Sigmoid colon (tissue), 3 donors: Measurements from ENCODE around the gene FTO.

Experiments
- CTCF ChIP-seq, 4 experiments: fragments of 450-650 bp in 3 of 4; fragments of 200-600 bp in 1 of 4; IDR thresholded peaks; one replicate each; pipeline ENCODE4 v1.5.1; 2016 to 2019; ENCODE audit warnings: antibody characterized with exemption in 4 of 4, mild to moderate bottlenecking in 3 of 4, moderate library complexity in 2 of 4
- POLR2A ChIP-seq, 2 donors: fragments of 450-650 bp; IDR thresholded peaks; one replicate each; pipeline ENCODE4 v1.6.1; 2016; ENCODE audit warnings: antibody characterized with exemption in 2 of 2, mild to moderate bottlenecking in 2 of 2, moderate library complexity in 2 of 2

- TF ChIP-seq CTCF (IDR thresholded peaks at IDR 0.05): no peak
- TF ChIP-seq POLR2A (IDR thresholded peaks at IDR 0.05): no peak
Measured at GRCh38 chr16:54152362-54153239, 448.6 kb downstream of the FTO start.
